Parathyroid adenoma (tissue), 2 donors: Measurements from ENCODE around the gene ADGB.

ENCODE experiments used
- H2AFZ ChIP-seq: fragments of 300-600 bp; sonication (generic); one replicate; pipeline ENCODE4 v1.7.0; 2017; ENCODE audit warnings: antibody characterized with exemption, mild to moderate bottlenecking
- H3K27ac ChIP-seq: fragments of 300-600 bp; sonication (generic); one replicate; pipeline ENCODE4 v1.7.0; 2017
- H3K27me3 ChIP-seq: fragments of 300-600 bp; sonication (generic); one replicate; pipeline ENCODE4 v1.7.0; 2017; ENCODE audit warnings: low read length; ENCODE audit not compliant: control insufficient read depth, insufficient read depth
- H3K36me3 ChIP-seq: fragments of 300-600 bp; sonication (generic); one replicate; pipeline ENCODE4 v1.7.0; 2017; ENCODE audit warnings: low read length; ENCODE audit not compliant: control insufficient read depth, insufficient read depth
- H3K4me1 ChIP-seq: fragments of 300-600 bp; sonication (generic); one replicate; pipeline ENCODE4 v1.7.0; 2017; ENCODE audit warnings: control low read depth
- H3K4me2 ChIP-seq: fragments of 300-600 bp; sonication (generic); one replicate; pipeline ENCODE4 v1.7.0; 2017; ENCODE audit warnings: low read length
- H3K4me3 ChIP-seq: fragments of 300-600 bp; sonication (generic); one replicate; pipeline ENCODE4 v1.7.0; 2017; ENCODE audit warnings: low read depth, low read length
- H3K79me2 ChIP-seq: fragments of 300-600 bp; sonication (generic); one replicate; pipeline ENCODE4 v1.7.0; 2017; ENCODE audit warnings: control low read depth
- H3K9ac ChIP-seq: fragments of 300-600 bp; sonication (generic); one replicate; pipeline ENCODE4 v1.7.0; 2017; ENCODE audit warnings: mild to moderate bottlenecking
- H3K9me3 ChIP-seq: fragments of 300-600 bp; sonication (generic); one replicate; pipeline ENCODE4 v1.7.0; 2017; ENCODE audit warnings: low read length; ENCODE audit not compliant: control insufficient read depth
- CTCF ChIP-seq: fragments of 300-600 bp; sonication (generic); IDR thresholded peaks from one replicate; pipeline ENCODE4 v1.7.0; 2017; ENCODE audit warnings: antibody characterized with exemption, mild to moderate bottlenecking
- donor health status: primary hyperparathyroidism.

The ADGB gene

DNA sequence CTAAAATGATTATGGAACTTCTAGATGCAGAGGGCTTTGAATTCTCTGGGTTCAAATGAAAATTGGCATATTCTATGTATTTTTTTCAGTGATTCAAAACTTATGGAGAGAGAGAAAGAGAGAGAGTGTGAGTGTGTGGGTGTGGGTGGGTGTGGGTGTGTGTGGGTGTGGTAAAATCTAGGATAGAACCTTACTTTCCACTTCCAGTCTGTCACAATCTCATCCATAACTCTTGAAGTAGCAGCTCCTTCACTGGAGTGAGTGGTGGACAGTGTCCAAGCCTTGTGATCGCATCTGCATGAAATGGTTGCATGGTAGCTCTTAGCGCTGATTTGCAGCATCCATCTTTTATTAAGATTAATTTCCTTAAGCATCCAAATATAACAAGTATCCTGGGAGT lies 37.7 kb downstream of the ADGB start:
- Histone ChIP-seq H3K4me3 (no peak overlapping the region), H3K9me3 (no peaks in the 10 kb centered on the region), H3K27me3 (no peaks in the 10 kb centered on the region), H3K27ac (no peak overlapping the region), H3K79me2 (no peaks in the 10 kb centered on the region), H3K4me1 (no peaks in the 10 kb centered on the region), H3K36me3 (no peaks in the 10 kb centered on the region), H3K4me2 (no peak overlapping the region), H3K9ac (no peak overlapping the region), H2AFZ (no peak overlapping the region)
- TF ChIP-seq CTCF = no peak

DNA sequence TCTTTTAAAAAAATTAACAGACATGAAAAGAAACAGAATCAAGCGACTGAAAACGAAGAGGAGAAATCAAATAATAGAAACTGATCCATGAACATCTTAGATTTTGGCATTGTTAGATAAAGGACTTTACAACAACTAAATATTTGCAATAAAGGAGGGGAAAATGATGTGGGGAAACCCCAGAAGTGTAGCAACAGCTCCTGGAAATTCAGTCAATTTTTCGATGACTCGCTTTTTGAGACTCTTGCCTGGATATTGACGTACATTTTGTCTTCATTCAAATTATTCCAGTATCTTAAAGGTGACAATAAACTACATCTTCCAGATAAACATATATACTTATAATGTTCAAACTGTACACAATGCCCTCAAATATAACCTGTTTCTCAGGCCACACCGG lies 44.1 kb downstream of the ADGB start:
- Histone ChIP-seq H3K9me3 (no peaks in the 10 kb centered on the region), H3K9ac (no peak overlapping the region), H3K27ac (no peak overlapping the region), H3K36me3 (no peaks in the 10 kb centered on the region), H3K4me3 (no peak overlapping the region), H3K4me1 (no peaks in the 10 kb centered on the region), H3K27me3 (no peaks in the 10 kb centered on the region), H3K79me2 (no peaks in the 10 kb centered on the region), H2AFZ (no peak overlapping the region), H3K4me2 (no peak overlapping the region)
- no peak for TF ChIP-seq CTCF

DNA sequence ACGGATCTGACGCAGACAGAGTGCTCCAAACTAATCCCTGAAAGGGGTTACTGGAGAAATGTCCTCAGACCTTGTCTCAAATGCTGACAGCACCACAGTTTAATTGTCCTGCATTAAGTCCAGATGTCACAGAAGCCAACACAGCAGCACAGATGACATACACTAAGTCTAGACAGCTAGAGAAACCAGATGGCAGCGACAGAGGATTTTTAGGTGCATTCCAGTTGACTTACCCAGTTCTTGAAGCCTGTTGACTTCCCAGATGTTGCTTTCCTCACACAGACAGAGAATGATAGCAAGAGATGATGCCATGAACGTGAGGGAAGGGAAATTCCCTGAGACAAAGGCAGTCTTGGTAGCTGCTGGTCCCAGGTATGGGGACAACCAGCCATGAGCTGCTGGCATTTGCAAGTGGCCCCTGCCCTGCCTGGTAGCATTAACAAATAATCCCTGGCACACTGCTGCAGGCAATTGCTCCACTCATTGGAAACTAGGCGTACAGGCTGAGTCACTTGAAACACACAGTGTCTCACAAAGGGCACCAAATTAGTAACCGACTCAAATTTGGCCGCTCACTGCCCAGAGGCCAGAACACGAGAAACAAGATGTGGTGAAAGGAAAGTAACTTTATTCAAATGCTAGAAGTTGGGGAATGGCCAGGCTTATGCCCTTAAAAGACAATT lies 52.2 kb downstream of the ADGB start:
- no peaks in the 10 kb centered on the region for H3K9me3 ChIP-seq
- no peak overlapping the region for H3K27ac ChIP-seq
- TF ChIP-seq CTCF = no peak
- no peaks in the 10 kb centered on the region for H3K36me3 ChIP-seq
- no peak overlapping the region for H3K9ac ChIP-seq
- H3K4me2 ChIP-seq = no peak overlapping the region
- H3K79me2 ChIP-seq = no peaks in the 10 kb centered on the region
- H3K4me1 ChIP-seq = no peaks in the 10 kb centered on the region
- H2AFZ ChIP-seq = no peak overlapping the region
- no peaks in the 10 kb centered on the region for H3K27me3 ChIP-seq
- H3K4me3 ChIP-seq = no peak overlapping the region

- Histone ChIP-seq H2AFZ (no peak overlapping the region), H3K9me3 (no peaks in the 10 kb centered on the region), H3K4me3 (no peak overlapping the region), H3K27ac (no peak overlapping the region), H3K79me2 (no peaks in the 10 kb centered on the region), H3K4me1 (no peaks in the 10 kb centered on the region), H3K36me3 (no peaks in the 10 kb centered on the region), H3K9ac (no peak overlapping the region), H3K4me2 (no peak overlapping the region), H3K27me3 (no peaks in the 10 kb centered on the region)
- no peak for TF ChIP-seq CTCF
Observed at GRCh38 chr6:146651482-146651863, 52.7 kb downstream of the ADGB start.

- Histone ChIP-seq H3K9ac (no peak overlapping the region), H3K27me3 (no peaks in the 10 kb centered on the region), H2AFZ (no peak overlapping the region), H3K4me1 (no peaks in the 10 kb centered on the region), H3K36me3 (no peaks in the 10 kb centered on the region), H3K9me3 (peaks cover 2% of the 10 kb centered on the region), H3K4me3 (no peak overlapping the region), H3K27ac (no peak overlapping the region), H3K4me2 (no peak overlapping the region), H3K79me2 (no peaks in the 10 kb centered on the region)
- TF ChIP-seq CTCF = no peak
Observed at GRCh38 chr6:146657432-146657831, 58.7 kb downstream of the ADGB start.
